Inflammatory macrophage treated with lipopolysaccharide for 4 hours (primary cell): ENCODE measurements around the gene CDH4.

Source experiments
- DNase-seq: peaks from one replicate; pipeline ENCODE4 v3.0.0-alpha.2; 2020

The CDH4 gene

GRCh38 chr20:61251529-61252393 is at the start of gene CDH4:
Gene CDH4 (plus strand): TSS chr20:61252261.
- no peak for DNase-seq

DNA sequence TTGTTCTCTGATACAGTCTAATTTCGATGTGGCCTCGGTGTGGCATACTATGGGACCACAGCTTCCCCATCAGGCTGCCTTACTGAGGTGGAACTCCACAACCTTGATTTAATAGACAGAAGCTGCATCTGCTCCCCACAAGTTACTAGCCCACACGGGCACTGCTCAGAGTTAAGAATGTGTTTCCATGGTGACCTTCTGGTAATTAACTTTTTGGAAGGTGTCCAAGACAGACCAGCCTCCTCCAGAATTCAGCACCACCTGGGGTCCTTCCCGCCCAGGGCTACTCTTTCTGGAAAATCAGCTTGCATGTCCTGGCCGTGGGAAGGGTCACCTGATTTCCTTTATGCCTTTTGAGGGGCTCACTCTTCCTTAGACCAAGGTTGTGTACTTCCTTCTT is 48.7 kb upstream of the CDH4 start:
- DNase-seq: no peak

GRCh38 chr20:61204206-61204605 is 47.9 kb upstream of the CDH4 start:
- no peak for DNase-seq

DNA sequence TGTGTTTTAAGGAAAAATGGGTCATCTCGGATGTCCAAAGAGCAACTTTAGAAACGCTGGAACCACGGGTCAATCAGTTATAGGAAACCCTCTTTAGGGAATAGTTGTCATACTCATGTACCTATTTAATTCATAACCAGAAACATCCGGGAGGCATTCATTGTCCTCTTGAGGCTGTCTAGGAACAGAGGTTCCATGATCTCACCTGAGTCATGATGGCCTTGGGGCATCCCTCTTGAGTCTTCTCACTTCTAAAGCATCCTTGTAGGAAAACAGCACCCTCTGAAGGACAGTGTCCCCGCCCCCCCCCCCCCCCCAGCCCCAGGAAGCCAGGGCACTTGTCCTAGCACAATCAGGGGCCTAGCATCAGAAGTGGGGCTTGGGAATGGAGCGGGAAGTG is 46.3 kb upstream of the CDH4 start:
- DNase-seq: no peak

DNA sequence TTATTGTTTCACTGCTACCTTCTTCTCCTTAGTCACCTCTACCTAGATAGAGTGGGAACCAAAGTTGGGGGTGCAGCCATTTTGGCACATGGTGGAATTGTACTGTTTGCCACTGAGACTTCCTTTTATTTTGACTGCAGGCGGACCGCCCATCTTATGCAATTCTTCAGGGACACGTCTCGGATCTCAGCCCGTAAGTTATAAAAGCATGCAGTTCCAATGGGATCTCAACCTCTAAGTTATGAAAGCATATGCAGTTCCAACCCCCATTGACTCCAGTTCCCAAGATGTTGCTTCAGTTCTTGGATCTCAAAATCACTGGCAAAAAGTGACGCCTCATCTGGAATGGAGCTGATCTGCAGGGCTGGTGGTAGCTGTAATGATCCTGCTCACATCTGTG is 41.2 kb upstream of the CDH4 start:
- no peak for DNase-seq

DNA sequence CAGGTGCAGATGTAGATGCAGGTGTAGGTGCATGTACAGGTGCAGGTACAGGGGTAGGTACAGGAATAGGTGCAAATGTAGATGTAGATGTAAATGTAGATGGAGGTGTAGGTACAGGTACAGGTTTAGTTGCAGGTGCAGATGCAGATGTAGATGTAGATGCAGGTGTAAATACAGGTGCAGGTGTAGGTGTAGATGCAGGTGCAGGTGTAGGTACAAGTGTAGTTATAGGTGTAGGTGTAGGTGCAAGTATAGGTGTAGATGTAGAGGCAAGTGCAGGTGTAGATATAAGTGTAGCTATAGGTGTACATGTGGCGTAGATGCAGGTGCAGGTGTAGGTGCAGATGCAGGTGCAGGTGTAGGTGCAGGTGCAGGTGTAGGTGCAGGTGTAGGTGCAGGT is 34.2 kb upstream of the CDH4 start:
- DNase-seq: no peak

DNA sequence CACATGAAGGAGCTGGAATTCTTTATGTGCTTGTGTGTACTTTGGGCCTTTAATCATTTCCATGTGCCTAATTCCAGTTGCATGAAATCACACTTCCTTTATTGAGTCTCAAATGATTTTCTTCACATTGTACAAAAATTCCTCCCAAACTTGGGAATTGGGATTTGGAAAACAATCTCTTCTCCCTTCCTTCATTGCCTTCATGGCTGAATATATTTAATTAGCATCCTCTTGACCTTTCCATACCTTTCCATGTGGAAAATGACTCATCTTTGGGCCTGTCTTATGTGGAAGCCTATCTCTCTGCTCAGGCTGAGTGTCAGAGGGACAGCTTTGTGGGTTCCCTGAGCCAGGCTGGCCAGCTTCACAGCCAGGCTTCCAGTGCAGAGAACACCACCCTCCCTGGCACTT is 33.0 kb upstream of the CDH4 start:
- no peak for DNase-seq

DNA sequence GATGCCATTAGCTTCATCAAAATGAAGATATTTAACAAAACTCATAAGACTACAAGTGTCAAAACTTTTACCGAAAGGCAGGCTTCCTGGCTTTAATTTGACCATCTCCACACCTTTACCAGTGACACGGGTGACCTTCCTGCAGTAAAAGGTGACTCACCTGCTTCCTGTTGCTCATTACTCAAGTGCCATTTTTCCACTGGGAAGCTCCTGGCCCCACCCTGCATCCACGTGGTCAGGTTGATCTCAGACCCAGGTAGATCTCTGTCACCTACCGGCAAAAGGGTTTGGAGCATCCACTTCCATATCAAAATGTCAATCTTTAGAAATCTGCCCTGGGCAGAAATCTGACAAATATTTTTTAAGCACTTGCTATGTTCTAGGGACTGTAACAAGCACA is 31.9 kb upstream of the CDH4 start:
- no peak for DNase-seq

DNA sequence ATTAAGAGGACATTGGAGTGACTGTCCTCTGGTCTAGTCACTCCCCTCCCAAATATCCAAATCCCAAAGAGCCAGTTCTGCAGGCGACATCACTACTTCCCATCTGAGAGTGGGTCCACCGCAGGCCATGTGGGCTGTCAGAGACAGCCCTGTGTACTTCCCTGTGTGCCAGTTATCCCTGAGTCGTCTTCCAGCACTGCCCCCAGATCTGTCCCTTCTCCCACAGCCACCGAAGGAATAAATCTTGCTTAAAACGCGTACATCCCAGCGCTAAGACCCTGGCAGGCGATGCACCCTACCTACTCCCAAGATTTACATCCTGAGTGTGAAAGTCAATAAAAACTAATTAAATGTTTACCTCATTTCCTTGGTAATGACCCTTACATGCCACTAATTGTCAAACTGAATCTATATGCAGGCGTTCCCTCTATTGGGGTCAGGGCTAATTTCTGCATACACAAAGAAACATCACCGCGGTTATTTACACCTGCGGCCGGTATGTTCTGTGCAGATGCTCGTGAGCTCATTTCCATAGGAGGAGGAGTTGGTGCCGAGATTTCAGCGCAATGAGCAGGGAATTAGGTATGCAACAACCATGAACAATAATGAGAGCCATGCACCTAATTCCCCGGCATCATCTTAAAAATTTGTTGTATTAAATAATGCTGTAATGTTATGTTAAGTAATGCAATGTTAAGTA is 31.3 kb upstream of the CDH4 start:
- no peak for DNase-seq

GRCh38 chr20:61222699-61223098 is 29.4 kb upstream of the CDH4 start:
- no peak for DNase-seq

- DNase-seq: no peak
Observed at GRCh38 chr20:61223121-61223520, 28.9 kb upstream of the CDH4 start.

DNA sequence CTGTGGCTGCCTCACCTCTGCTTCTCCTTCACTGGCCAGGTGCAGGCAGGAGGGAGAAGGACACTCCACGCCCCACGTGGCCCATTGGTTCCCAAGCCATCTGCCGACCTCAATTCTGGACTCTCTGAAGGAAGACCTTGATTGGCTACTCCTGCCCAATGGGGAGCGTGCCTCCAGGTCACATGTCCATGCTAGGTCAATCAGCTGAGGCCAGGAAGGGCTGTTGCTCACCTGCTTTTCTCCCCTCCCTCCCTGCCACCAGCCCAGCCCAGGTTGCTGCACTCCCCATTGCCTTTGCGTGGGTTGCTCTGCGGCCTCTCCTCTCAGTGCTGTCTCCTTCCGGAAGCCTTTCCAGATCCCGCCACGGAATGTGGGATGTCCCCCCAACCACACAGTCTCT is 21.9 kb upstream of the CDH4 start:
- DNase-seq: no peak

DNA sequence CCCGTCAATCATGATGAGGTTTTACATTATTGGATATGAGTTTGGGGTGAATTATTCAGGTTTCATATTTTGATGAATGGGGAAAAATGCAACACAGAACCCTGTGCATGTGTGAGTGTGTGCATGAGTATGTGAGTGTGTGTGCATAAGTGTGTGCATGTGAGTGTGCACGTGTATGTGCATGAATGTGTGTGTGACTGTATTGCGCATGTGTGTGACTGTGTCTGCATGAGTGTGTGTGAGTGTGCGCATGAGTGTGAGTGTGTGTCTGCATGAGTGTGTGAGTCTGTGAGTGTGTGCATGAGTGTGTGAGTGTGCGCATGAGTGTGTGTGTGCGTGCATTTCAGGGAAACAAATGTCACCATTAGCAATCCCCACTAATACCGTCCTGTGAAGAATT is 18.5 kb upstream of the CDH4 start:
- DNase-seq: no peak

GRCh38 chr20:61234224-61234890 is 17.7 kb upstream of the CDH4 start:
- no peak for DNase-seq

GRCh38 chr20:61236713-61237112 is 15.3 kb upstream of the CDH4 start:
- no peak for DNase-seq

- DNase-seq: no peak
Observed at GRCh38 chr20:61238813-61239212, 13.2 kb upstream of the CDH4 start.

DNA sequence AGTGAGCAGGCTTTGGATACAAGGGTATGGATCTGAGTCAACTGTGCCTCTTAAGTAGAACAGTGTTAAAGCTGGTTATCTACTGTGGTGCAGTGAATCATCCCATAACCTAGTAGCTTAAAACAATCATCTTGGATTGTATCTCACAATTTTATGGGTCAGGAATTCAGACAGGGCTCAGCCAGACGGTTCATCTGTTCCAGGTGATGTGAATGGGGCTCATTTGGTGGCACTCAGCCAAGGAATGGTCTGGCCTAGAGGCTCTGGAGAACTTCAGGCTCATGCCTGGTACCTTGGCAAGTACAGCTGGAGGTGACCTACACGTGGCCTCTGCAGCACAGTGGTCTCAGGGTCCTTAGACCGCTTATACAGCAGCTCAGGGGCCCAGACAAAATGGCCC is 11.2 kb upstream of the CDH4 start:
- no peak for DNase-seq

DNA sequence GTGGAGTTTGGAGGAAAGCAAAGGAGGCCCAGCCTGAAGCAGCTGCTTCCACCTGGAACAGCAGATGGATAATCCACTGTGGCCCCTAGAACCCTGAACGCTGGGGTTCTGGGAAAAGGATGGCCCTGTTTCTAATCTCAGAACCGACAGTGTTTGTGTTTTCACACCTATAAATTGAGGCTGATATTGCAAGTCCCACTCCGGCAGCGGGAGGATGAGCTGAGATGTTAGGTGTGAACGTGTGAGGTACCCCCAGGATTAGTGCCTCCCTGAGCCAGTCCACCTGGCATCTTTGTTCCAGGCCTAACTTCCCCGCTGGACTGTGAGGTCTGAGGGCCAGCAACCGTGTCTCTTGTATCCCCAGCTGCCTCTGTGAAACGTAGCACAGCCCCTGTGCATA is 7.8 kb upstream of the CDH4 start:
- no peak for DNase-seq

DNA sequence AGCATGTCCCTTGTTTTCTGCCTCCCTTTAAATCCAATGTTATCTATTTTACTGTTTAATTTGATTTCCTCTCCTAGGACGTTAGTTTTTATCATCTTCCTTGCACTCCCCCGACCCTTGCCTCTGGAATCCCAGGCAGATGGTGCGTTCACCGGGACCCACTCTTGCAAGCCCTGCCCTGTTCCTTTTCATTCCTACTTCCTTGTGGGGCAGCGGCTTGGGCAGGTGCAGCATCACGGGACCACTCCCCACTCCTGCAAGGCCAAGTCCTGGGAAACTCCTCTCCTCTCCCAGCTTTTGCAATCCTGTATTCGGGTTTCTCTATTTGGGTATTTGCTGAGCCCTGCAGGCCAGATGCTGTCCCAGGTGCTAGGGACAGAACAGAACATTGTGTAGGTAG is 5.8 kb upstream of the CDH4 start:
- DNase-seq: no peak

GRCh38 chr20:61249626-61250025 is 2.4 kb upstream of the CDH4 start:
- DNase-seq: no peak

GRCh38 chr20:61252601-61253263 is 671 bp downstream of the CDH4 start:
- DNase-seq: no peak

GRCh38 chr20:61253264-61253639 is 1.2 kb downstream of the CDH4 start:
- DNase-seq: no peak
